ENCODE data around the gene VDAC1. TPM values are rescaled to one million over a fixed set of nuclear protein-coding genes. Genes with fewer than 3 reads are reported as not detected.
A peak's percentile ranks its signal among the peaks of the same experiment; 100 is the strongest.

Gene VDAC1
- total RNA-seq, 2 donors from 2014 or later, result 37.6 to 65.1 TPM

- no peaks in the 10 kb centered on the region for H3K9me3 ChIP-seq
- H3K4me1 ChIP-seq, result peaks cover 30% of the 10 kb centered on the region
- 84 to 93% methylated on average over 12 to 13 of the region's 13 CpGs for whole genome bisulfite sequencing, 2 donors
- no peak for ATAC-seq
- no peak for DNase-seq
- no peaks in the 10 kb centered on the region for H3K27me3 ChIP-seq
- H3K4me3 ChIP-seq, result no peak overlapping the region
- TF ChIP-seq CTCF (IDR thresholded peaks at IDR 0.05), result no peak
- TF ChIP-seq POLR2A (IDR thresholded peaks at IDR 0.05), result no peak
- H3K36me3 ChIP-seq (replicated peaks in 1 of 2; ENCODE audit: insufficient read depth in 1 of 2, low read depth in 2 of 2), result no peaks in the 10 kb centered on the region
- intact Hi-C loops (cut with DNase I), result no loop called here
- H3K27ac ChIP-seq, result peak overlapping the region; percentile 86 to 99 (median 96)
These were observed 1.3 kb upstream of the VDAC1 start for GRCh38 chr5:134006115-134006514.

- Histone ChIP-seq H3K4me1 (peaks cover 36% of the 10 kb centered on the region), H3K27me3 (no peaks in the 10 kb centered on the region), H3K27ac (peak overlapping the region; percentile 86 to 99 (median 96)), H3K9me3 (no peaks in the 10 kb centered on the region), H3K4me3 (peak overlapping the region; percentile 32 to 64), H3K36me3 (replicated peaks in 1 of 2; ENCODE audit: insufficient read depth in 1 of 2, low read depth in 2 of 2) (peaks cover 0 to 2% of the 10 kb centered on the region in 2 donors)
- intact Hi-C loops (cut with DNase I), result no loop called here
- DNase-seq (peak in 1 of 4 donors; percentile 38), ATAC-seq (peak; percentile 8)
- TF ChIP-seq CTCF (IDR thresholded peaks at IDR 0.05) (no peak), POLR2A (IDR thresholded peaks at IDR 0.05) (no peak)
- WGBS, 2 donors, result 15 to 23% methylated on average over 25 to 40 of the region's 40 CpGs
These were observed 764 bp upstream of the VDAC1 start for GRCh38 chr5:134005417-134006061.

- no peaks in the 10 kb centered on the region for H3K27me3 ChIP-seq
- peaks cover 47% of the 10 kb centered on the region for H3K4me1 ChIP-seq
- H3K4me3 ChIP-seq, result peak overlapping the region; percentile 54 to 89
- intact Hi-C loops (cut with DNase I), result no loop called here
- TF ChIP-seq CTCF (IDR thresholded peaks at IDR 0.05), result no peak
- TF ChIP-seq POLR2A (IDR thresholded peaks at IDR 0.05), result no peak
- peaks cover 0 to 2% of the 10 kb centered on the region in 2 donors for H3K36me3 ChIP-seq (replicated peaks in 1 of 2; ENCODE audit: insufficient read depth in 1 of 2, low read depth in 2 of 2)
- no peaks in the 10 kb centered on the region for H3K9me3 ChIP-seq
- DNase-seq (peak; percentile 50 to 59 (median 52)), ATAC-seq (peak; percentile 29)
- peak overlapping the region; percentile 86 to 99 (median 96) for H3K27ac ChIP-seq
- 0% methylated on average over 7 to 79 of the region's 90 CpGs for WGBS, 2 donors
These were observed 754 bp downstream of the VDAC1 start for GRCh38 chr5:134003817-134004625.

- Histone ChIP-seq H3K27me3 (no peaks in the 10 kb centered on the region), H3K9me3 (no peaks in the 10 kb centered on the region), H3K36me3 (replicated peaks in 1 of 2; ENCODE audit: insufficient read depth in 1 of 2, low read depth in 2 of 2) (peaks cover 0 to 2% of the 10 kb centered on the region in 2 donors), H3K27ac (peak overlapping the region; percentile 86 to 99 (median 96)), H3K4me3 (peak overlapping the region; percentile 54 to 89), H3K4me1 (peaks cover 47% of the 10 kb centered on the region)
- ATAC-seq, result no peak
- 10 to 14% methylated on average over 8 to 11 of the region's 11 CpGs for WGBS, 2 donors
- no peak for DNase-seq
- intact Hi-C loops (cut with DNase I), result no loop called here
- TF ChIP-seq CTCF (IDR thresholded peaks at IDR 0.05) (no peak), POLR2A (IDR thresholded peaks at IDR 0.05) (no peak)
These were observed 1.5 kb downstream of the VDAC1 start for GRCh38 chr5:134003064-134003816.

Measured in body of pancreas (tissue), 4 donors.